ENCODE results near the gene ITGA3.
A peak's percentile ranks its signal among the peaks of the same experiment; 100 is the strongest.

Gene ITGA3

GRCh38 chr17:50094753-50095619 is 39.1 kb downstream of the ITGA3 start, which contains the start of gene PDK2:
Gene PDK2, plus strand, starts transcription at chr17:50095351. Its CDS starts 85 bp downstream, at chr17:50095436.
- DNase-seq (ENCODE audit: low read depth) = peak; percentile 82

- no peak for DNase-seq (ENCODE audit: low read depth)
Measured at GRCh38 chr17:50095626-50096037, 39.7 kb downstream of the ITGA3 start.

DNA sequence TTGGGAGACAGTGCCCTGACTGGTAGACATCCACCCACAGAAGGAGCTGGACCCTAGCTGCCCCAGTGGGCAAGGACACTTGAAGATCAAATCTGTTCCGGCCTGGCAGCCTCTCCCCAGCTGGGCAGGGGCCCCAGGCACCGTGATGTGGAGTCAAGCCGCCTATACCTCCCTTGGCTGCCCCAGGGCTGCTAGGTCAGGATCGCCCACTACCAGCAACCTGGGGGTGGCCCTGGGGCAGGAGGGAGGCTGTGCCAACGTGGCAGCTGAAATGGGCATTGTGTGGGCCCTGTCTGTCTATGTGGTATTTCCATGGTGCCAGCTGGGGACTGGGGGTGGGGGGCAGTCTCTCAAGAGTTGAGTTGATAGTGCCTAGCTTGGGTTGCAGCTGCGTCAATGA is 40.2 kb downstream of the ITGA3 start:
- DNase-seq (ENCODE audit: low read depth) = no peak

DNA sequence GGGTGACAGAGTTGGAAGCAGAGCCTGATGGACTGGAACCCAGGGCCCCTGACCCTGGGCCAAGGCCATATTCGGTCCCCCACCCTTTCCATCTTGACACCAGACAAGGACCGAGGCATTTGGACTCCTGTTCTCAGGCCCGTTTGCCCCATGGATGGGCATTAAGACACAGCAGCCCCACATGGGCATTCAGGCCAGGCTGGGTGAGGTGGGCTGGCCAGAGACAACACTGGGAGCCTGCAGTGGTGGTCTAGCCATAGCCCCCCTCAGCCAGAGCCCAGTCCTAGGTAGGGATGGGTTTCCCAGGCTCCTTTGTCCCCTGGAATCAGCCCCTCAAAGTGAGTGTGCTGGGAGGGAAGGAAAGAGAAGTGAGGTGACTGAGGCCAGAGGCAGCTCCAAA is 40.8 kb downstream of the ITGA3 start:
- no peak for DNase-seq (ENCODE audit: low read depth)

- DNase-seq (ENCODE audit: low read depth) = no peak
Measured at GRCh38 chr17:50097455-50097854, 41.5 kb downstream of the ITGA3 start.

GRCh38 chr17:50097926-50098325 is 42.0 kb downstream of the ITGA3 start:
- DNase-seq (ENCODE audit: low read depth) = no peak

DNA sequence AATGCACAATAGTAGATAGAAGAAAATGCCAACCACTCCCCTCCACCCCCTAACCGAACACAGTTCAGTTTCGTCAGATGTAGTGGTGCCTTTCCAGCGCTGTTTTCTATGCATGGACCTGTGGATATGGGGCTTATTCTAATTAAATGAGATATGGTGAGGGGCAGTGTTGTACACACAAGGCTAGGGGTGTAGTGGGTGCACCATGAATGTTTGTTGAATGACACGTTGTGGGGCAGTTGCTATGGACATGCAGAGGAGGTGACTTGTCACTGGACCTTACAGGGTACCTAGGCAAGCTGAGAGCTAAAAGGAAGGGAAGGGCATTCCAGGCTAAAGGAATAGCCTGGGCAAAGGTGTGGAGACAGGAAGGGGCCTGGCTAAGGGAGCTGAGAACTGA is 42.7 kb downstream of the ITGA3 start:
- no peak for DNase-seq (ENCODE audit: low read depth)

- no peak for DNase-seq (ENCODE audit: low read depth)
Measured at GRCh38 chr17:50099003-50099402, 43.1 kb downstream of the ITGA3 start.

DNA sequence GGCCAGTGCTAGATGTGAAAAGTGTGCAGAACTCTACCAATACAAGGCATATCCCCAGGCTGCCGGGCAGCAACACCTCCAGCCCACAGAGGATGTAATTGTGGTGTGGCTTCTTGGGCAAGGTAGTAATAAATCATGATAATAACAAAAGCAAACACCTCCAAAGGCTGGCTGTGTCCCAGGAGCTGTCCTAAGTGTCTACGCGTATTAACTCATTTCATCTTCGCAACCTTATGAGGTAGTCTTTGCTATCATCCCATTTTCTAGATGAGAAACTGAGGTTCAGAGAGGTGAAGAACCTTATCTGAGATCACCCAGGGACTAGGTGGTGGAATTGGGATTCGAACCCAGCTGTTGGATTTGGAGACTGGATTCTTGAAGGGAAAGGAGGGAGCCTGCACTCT is 44.6 kb downstream of the ITGA3 start:
- DNase-seq (ENCODE audit: low read depth) = no peak

GRCh38 chr17:50100921-50101345 is 45.0 kb downstream of the ITGA3 start:
- DNase-seq (ENCODE audit: low read depth) = no peak

DNA sequence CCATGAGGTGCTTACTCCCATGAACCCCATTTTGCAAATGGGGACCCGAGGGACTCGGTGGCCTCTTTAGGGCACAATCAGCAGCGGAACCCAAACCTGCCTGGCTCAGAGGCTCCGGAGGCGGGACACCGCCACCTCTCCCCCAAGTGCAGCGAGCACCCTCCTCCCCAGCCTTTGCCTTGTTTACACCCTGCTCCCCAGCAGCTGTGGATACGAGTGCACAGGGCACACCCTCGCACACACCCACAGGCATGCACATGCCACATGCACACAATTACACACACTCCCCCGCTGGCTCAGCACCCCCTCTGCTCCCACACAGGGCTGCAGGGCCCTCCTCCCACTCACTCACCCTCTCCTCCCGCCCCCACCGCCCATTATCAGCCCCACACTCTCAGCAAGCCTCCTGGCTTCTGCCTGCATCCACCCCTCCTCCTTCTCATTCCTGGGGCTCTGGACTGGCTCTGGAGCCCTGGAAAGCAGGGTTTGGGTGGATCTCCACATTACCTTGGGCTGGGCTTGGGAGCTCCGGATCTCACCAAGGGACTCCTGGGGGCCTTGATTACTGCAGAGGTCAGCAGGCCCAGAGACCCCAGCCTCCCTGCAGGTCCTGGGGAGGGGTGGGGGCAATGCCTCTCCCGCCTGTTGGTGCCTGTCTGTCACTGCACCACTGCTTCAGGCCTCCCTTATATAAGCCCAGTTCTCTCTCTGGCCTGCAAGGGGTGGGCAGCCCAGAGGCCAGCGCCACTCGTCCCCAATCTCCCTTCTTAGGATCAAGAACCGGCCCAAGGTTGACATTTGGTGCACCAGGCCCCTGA is 45.6 kb downstream of the ITGA3 start:
- no peak for DNase-seq (ENCODE audit: low read depth)

DNA sequence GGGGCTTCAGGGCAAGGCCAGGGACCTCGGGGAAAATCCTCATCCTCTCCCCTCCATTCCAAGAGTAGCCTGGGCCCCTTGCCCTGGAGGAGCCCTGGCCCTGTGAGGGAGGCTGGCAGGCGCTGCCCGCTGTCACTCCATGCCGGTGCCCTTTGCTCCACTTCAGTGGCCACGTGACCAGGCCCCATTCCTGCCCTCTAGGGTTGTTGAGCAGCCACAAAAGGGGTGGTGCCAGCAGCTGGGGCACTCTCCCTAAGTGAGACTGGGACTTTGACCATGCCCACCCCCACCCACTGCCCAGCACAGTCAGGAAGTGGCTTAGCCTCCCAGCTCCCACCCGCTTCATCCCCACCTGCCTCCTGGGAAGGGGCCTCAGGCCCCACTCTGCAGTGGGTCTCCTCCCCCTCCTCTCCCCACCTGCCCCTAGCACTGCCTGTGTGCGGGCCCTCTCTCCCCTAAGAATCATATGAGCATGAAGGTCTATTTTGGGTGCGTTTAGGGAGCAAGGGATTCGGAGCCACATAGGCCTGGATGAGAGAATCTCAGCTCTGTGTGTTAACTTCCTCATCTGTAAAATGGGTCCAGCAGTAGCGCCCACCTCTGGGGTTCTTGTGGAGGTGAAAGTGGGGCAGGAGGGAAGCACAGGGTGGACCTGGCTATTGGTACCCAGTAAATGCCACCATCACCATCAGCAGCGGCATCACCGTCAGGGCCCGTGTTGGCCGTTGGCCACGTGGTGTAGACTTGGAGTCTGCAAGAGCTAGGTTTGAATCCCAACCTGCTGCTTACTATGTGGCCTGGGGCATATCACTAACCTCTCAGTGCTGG is 46.5 kb downstream of the ITGA3 start:
- DNase-seq (ENCODE audit: low read depth) = no peak

DNA sequence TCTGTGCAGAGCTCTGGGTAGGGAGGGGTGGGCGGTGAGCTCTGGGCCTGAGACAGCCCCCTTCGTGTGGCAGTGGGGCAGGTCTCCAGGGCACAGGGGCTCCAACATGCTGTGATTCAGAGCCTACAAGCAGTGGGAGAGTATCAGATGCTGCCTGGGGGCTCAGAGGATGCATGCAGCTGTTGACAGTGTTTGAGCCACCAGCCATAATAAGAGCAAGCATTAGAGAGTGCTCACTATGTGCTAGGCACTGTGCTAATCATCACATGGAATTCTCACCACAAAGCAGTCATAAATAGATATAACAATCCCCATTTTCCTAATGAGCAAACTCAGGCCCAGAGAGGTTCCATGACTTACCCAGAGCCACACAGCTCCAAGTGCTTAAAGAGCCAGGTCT is 47.3 kb downstream of the ITGA3 start:
- DNase-seq (ENCODE audit: low read depth) = no peak

GRCh38 chr17:50103941-50104340 is 48.0 kb downstream of the ITGA3 start:
- DNase-seq (ENCODE audit: low read depth) = no peak

DNA sequence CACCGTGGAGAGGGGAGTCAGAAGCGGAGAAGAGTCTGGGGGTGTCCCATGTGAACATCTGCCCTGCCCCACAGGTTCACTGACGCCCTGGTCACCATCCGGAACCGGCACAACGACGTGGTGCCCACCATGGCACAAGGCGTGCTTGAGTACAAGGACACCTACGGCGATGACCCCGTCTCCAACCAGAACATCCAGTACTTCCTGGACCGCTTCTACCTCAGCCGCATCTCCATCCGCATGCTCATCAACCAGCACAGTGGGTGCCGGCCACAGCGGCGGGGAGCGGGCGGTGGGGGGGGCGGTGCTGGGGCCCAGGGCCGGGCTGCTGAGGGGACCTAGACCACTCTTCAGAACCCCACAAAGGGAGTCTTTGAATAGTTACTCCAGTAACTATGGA is 49.9 kb downstream of the ITGA3 start:
- no peak for DNase-seq (ENCODE audit: low read depth)

GRCh38 chr17:50106393-50107131 is 50.7 kb downstream of the ITGA3 start:
- no peak for DNase-seq (ENCODE audit: low read depth)

DNA sequence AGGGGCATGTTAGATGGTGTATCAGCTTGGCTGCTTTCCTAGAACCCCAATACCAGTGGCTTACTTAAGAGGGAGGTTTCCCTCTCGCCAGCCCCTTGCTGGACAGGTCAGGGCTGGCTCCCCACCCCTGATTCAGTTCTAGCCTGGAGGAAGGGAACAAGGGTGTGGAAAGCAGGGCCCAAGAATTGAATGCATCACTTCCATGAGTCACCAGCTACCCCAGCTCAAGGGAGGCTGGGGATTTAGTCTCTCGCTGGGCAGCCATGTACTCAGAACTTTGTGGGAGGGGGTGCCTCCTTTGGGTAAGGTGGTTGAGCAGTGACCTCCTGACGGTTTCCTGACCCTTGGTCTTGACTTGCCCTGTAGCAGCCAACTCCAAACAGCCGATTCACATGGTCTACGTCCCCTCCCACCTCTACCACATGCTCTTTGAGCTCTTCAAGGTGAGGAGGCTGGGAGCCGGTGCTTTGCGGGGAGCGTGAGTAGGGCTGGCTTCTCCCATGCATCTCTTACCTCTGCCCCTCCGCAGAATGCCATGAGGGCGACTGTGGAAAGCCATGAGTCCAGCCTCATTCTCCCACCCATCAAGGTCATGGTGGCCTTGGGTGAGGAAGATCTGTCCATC is 52.0 kb downstream of the ITGA3 start:
- DNase-seq (ENCODE audit: low read depth) = peak; percentile 31

GRCh38 chr17:50108556-50108955 is 52.6 kb downstream of the ITGA3 start:
- no peak for DNase-seq (ENCODE audit: low read depth)

- no peak for DNase-seq (ENCODE audit: low read depth)
Measured at GRCh38 chr17:50109207-50109606, 53.3 kb downstream of the ITGA3 start.

DNA sequence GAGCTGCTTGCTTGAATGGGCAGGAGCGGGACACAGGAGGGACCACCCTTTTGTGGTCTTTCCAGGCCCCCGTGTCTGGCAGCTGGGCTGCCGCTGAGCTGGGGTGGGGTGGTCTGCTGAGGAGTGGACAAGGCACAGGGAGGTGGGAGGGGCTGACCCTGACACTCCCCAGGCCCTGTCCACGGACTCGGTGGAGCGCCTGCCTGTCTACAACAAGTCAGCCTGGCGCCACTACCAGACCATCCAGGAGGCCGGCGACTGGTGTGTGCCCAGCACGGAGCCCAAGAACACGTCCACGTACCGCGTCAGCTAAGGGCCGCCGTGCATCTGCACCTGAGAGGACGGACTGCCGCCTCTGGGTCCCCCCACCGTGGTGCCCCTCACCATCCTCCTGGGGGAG is 53.9 kb downstream of the ITGA3 start:
- no peak for DNase-seq (ENCODE audit: low read depth)
